ENCODE measurements around the gene NBEAL2.
"Not testable (repeated sequence)": the region's sequence is repeated elsewhere in the genome, so short reads cannot be mapped to it uniquely, and the experiment has no call there.

Gene NBEAL2

GRCh38 chr3:46962427-46962826 is 17.0 kb upstream of the NBEAL2 start:
- no peak for DNase-seq

- DNase-seq: no peak
These were observed 16.5 kb upstream of the NBEAL2 start for GRCh38 chr3:46962990-46963389.

- not testable (repeated sequence) for DNase-seq
These were observed 15.4 kb upstream of the NBEAL2 start for GRCh38 chr3:46964038-46964590.

GRCh38 chr3:46965151-46965550 is 14.3 kb upstream of the NBEAL2 start:
- DNase-seq: peak in 1 of 2 donors; percentile 59

- DNase-seq: no peak
These were observed 12.7 kb upstream of the NBEAL2 start for GRCh38 chr3:46966811-46967210.

GRCh38 chr3:46968783-46969428 is 10.6 kb upstream of the NBEAL2 start:
- DNase-seq: no peak

GRCh38 chr3:46970391-46971091 is 8.9 kb upstream of the NBEAL2 start:
- DNase-seq: no peak

- no peak for DNase-seq
These were observed 8.3 kb upstream of the NBEAL2 start for GRCh38 chr3:46971151-46971550.

- DNase-seq: no peak
These were observed 7.7 kb upstream of the NBEAL2 start for GRCh38 chr3:46971742-46972141.

GRCh38 chr3:46972396-46972795 is 7.1 kb upstream of the NBEAL2 start:
- no peak for DNase-seq

GRCh38 chr3:46974421-46975171 is 4.9 kb upstream of the NBEAL2 start:
- peak in 1 of 2 donors; percentile 31 for DNase-seq

GRCh38 chr3:46976326-46977190 is 2.9 kb upstream of the NBEAL2 start, which contains the start of gene CCDC12:
Gene CCDC12, minus strand, starts transcription at chr3:46976745. Its CDS starts 13 bp downstream, at chr3:46976732.
- DNase-seq: peak; percentile 91 to 97

- no peak for DNase-seq
These were observed 1.7 kb upstream of the NBEAL2 start for GRCh38 chr3:46977811-46978195.

- DNase-seq: no peak
These were observed 1.1 kb upstream of the NBEAL2 start for GRCh38 chr3:46978381-46978780.

GRCh38 chr3:46979958-46980497 is 562 bp downstream of the NBEAL2 start:
- DNase-seq: no peak

- DNase-seq: no peak
These were observed 2.5 kb downstream of the NBEAL2 start for GRCh38 chr3:46981932-46982471.

GRCh38 chr3:46982546-46982945 is 3.1 kb downstream of the NBEAL2 start:
- no peak for DNase-seq

GRCh38 chr3:46984591-46985459 is 5.4 kb downstream of the NBEAL2 start:
- DNase-seq: no peak

GRCh38 chr3:46985588-46985987 is 6.1 kb downstream of the NBEAL2 start:
- no peak for DNase-seq

- no peak for DNase-seq
These were observed 6.7 kb downstream of the NBEAL2 start for GRCh38 chr3:46986055-46986730.
